Pons (tissue), 1 donor: ENCODE results near the gene RNF138.
"Not testable (repeated sequence)": the region's sequence is repeated elsewhere in the genome, so short reads cannot be mapped to it uniquely, and the experiment has no call there.

Experiments used
- DNase-seq: peaks from one replicate; pipeline ENCODE4 v3.0.0-alpha.2; 2016; ENCODE audit warnings: low spot score

Gene RNF138

DNA sequence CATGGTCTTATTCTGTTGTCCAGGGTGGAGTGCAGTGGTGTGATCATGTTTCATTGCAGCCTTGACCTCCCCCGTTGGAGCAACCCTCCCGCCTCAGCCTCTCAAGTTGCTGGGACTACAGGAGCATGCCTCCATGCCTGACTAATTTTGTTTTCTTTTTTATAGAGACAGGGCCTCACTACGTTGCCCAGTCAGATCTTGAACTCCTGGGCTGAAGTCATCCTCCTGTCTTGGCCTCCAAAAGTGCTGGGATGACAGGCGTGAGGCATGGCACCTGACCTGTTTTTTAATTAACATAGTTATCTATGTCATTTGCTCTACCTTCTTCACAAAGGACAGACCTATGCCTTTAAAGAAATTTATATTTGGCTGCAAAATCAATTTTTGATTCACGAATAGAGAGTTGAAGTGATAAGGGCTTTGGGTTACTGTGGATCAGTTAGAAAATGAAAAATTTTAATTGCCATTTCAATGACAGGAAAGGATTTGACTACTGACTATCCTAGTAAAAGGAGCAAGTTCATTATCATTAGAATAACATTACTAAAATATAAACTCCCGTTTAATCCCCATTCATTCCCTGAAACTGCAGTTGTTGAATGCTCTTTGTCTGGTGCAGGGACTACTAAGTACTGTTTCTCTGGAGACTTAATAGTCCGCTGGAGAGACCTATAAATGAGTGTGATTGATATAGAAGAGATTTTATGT, 3.7 kb downstream of the RNF138 start:
- DNase-seq: no peak

DNA sequence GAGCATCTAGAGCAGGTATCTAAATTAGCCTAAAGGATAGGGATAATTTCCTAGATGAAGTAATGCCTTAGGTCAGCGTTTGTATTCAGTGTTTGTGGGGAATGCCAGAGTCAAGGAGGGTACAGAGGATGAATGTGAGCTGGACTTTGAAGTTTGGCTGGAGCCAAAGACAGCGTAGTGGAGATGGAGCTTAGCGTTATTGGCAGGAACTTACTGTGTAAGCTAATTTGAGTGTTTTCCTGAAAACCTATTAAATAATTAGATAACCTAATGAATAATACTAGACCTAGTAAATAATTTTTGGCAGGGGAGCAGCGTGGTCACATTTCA, 4.2 kb downstream of the RNF138 start:
- DNase-seq: no peak

DNA sequence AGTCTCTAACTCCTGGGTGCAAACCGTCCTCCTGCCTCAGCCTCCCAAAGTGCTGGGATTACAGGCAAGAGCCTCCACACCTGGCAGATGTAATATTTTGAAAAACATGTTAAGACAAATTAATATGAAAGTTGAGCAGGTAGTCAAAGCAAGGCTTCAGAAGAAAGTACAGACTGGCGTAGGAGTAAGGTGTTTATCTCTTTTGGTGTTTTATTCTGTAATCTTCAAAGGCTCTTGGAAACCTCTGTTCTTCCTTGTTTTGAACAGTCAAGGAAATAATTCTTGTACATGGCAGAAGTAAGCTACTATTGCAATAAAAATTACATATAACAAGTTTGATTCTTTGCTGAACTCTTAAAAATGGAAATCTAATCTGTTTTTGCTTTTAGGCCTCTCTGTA, 5.3 kb downstream of the RNF138 start:
- DNase-seq: no peak

DNA sequence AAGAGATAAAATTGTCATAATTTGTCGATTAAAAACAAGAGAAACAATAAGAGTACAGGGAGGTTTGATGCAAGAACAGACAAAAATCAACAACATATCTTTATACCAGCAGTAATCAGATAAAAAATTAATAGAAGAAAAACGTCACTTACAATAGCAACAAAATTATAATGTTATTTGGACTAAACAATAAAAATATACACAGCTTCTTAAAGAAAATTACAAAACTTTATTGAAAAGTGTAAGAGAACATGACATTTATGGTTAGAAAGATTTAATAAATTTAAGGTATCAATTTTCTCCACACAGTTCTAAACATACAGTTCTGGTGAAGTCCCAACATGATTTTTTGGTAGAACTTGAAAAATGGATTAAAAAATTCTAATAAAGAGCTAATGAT, 12.8 kb downstream of the RNF138 start:
- no peak for DNase-seq

DNA sequence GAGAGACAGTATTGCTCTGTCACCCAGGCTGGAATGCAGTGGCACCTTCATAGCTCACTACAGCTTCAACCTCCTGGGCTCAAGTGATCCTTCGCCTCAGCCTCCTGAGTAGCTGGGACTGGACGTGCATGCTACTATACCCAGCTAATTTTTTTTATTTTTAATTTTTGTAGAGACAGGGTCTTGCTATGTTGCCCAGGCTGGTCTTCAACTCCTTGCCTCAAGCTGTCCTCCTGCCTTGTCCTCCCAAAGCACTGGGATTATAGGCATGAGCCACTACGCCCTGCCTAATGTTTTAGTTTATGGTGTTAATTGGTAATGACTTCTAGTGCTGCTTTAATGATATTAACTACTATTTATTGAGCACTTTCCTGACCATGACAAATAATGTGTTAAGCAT, 18.3 kb downstream of the RNF138 start:
- DNase-seq: no peak

DNA sequence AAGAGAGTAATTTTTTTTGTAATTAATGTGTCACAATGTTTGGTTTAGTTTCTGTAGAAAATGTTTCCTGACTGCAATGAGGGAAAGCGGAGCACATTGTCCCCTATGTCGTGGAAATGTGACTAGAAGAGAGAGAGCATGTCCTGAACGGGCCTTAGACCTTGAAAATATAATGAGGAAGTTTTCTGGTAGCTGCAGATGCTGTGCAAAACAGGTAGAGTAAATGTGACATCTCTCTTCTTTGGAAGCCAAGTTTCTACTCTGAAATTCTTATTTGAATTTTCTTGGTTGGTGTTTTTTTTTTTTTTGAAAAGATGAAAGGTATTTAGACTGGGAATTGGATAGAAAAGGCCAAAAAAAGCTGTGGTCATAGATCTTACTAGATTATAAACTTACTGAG, 20.0 kb downstream of the RNF138 start:
- no peak for DNase-seq

DNA sequence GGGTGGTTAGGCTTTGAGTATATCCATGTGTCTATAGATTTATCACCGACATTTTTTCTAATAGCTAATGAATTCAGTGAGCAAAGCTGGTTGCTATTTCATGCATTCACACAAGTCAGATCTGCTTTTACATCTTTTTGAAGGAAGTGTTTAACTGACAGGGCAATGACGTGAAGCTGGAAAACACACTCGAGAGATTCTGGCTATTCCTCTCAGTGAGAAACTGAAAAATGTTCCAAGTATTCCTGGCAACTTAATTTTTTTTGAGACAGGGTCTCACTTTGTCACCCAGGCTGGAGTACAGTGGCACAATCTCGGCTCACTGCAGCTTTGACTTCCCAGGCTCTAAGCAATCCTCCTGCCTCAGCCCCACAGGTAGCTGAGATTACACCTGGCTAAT, 21.2 kb downstream of the RNF138 start:
- no peak for DNase-seq

DNA sequence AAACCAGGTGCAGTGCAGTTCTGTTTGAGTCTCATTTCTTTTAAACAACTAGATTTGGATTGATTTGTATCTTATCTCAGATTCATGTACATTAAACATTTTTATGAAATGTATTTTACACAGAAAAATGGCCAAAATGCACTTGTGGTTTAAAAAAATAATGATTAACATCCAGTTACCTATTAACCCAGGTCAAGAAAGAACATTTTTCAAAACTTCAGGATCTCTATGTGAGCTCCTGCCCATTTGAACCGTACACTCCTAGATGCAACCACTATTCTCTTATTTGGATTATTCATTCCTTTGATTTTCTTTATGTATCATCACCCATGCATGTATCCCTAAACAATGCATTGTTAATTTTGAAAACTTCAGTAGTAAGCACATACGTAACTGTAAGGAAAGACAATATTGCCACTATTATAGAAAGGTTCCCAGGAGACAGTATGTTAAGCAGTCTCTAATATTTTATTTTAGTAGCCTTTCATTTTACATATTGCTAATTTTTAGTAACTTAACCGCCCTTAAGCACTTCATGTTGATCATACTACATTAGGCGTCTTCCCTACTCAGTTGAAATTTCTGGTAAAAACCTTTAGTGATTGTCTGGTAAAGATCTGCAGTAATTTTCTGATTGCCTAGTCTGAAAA, 22.7 kb downstream of the RNF138 start:
- no peak for DNase-seq

DNA sequence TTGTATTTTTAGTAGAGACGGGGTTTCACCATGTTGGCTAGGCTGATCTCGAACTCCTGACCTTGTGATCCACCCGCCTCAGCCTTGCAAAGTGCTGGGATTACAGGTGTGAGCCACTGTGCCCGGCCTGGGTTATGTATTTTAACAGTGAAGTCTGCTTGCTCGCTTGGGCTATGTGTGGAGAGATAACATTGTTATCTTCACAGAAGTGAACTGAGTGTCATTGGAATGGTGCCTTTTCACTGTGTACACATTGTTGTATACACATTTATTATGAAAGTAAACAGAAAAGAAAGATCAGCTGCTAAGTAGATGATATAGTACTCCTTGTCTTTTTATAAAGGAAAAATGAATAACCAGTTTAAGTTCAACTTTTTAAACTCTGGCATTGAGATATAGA, 30.4 kb downstream of the RNF138 start:
- DNase-seq: no peak

DNA sequence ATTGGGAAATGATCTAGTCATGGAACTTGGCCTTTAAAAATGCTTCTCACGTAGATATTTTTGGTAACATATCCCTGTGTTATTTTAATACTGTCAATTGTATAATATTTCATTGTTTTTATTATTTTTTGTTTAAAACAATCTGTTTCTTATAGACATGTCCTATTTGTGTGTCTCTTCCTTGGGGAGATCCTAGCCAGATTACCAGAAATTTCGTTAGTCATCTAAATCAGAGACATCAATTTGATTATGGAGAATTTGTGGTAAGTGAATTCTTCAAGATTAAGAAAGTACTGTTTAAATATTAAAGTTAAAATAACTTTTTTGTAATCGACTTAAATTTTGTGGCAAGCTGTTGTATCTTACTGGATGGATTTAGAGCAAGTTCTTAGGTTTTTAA, 34.9 kb downstream of the RNF138 start:
- no peak for DNase-seq

DNA sequence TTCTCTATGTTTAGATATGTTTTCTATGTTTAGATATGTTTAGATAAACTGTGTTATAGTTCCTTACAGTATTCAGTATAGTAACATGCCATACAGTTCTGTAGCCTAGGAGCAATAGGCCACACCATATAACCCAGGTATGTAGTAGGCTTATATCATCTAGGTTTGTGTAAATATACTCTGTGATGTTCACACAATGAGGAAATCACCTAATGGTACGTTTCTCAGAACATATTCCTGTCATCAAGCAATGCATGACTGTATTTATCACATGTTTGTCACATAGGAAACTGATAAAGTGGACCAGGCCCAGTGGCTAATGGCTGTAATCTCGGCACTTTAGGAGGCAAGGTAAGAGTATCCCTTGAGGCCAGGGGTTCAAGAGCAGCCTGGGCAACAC, 44.0 kb downstream of the RNF138 start:
- no peak for DNase-seq

DNA sequence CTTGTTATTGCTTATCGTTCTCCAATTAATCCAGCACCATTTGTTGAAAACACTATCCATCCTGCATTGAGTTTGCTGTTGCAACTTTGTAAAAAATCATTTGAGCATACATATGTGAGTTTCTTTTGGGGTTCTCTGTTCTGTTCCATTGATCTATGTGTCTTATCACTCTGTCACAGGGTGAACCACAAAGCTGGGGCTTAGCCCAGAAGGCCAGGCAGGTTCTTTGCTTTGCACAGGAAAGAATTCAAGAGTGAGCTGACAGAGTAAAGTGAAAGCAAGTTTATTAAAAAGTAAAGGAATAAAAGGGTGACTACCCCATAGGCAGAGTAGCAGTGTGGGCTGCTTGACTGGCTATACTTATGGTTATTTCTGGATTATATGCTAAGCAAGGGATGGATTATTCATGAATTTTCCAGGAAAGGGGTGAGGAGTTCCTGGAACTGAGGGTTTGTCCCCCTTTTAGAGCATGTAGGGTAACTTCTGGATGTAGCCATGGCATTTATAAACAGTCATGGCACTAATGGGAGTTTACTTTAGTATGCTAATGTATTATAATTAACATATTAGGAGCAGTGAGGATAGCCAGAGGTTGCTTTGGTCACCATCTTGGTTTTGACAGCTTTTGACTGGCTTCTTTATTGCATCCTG, 46.8 kb downstream of the RNF138 start:
- DNase-seq: no peak

DNA sequence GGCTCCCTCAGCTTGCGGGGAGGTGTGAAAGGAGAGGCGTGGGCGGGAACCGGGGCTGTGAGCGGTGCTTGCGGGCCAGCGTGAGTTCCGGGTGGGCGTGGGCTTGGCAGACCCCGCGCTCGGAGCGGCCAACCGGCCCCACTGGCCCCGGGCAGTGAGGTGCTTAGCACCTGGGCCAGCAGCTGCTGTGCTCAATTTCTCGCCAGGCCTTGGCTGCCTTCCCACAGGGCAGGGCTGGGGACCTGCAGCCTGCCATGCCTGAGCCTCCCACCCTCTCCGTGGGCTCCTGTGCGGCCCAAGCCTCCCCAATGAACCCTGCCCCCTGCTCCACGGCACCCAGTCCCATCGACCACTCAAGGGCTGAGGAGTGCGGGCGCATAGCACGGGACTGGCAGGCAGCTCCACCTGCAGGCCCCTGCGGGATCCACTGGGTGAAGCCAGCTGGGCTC, 48.2 kb downstream of the RNF138 start:
- DNase-seq: no peak

DNA sequence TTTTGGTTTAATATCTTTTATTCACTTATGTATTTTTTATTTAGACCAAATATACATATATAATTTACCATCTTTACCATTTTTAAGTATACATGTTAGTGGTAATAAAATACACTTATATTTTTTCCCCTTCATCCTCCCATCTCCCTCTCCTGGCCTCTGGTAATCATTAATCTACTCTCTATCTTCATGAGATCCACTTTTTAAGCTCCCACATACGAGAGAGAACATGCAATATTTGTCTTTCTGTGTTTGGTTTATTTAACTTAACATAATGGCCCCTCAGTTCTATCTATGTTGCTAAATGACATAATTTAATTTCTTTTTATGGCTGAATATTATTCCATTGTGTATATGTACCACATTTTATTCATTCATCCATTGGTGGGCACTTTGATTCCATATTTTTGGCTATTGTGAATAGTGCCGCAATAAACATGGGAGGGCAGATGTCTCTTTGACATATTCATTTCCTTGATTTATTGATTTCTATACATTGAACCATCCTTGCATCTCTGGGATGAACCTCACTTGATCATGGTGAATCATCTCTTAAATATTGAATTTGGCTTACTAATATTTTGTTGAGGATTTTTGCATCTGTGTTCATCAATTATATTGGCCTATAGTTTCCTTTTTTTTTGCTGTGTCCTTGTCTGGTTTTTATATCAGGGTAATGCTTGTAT, 56.7 kb downstream of the RNF138 start:
- DNase-seq: no peak

DNA sequence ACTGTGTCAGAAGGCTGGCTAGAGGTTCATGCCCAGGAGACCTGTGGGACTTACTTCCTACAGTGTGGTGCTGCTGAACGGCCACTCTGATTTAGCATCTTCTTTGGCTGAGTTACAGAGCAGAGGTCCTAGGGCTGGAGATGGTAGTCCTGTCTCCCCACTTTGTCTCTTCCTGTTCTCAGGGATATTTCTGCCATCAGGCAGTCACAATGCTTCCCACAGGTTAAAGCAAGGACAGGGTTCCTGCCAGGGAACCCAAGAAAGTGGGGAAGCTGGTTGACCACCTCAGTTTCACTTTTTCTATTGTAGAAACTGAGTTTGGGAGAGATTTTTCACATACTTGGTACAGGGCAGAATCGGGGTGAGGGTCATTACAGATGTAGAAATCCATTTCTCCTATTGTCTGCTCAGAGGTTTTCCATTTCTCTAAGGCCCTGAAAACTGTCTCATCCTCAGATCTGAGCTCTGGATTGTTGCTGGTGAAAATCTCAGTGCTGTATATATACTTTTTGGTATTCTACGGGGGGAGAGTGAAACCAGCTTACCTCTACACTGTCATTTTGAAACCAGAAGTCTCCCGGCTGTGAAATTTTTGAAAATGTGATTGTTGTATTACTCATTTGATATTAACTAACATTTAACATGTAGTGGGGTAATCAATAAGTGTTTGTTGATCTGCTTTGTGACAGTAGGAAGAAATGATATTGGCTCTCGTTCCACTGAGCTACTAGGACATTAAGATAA, 61.2 kb downstream of the RNF138 start:
- no peak for DNase-seq

DNA sequence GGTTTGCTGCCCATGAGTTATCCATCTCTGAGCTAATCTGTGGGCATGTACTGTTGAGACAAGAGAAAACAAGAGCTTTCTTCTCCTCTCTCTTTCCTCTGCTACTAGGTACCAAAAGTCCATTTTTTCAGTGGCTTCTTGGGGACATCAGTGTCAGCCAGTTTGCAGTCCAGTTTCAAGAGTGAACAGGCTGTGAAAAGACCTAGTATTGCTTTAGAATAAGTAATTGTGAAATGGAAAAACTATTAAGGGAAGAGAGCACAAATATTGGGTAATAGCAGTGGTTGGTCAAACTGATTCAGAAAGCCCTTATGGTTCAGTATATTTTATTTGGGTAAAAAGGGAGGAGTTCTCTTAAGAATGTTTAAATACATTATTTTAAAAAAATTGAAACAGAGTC, 65.2 kb downstream of the RNF138 start:
- DNase-seq: no peak

DNA sequence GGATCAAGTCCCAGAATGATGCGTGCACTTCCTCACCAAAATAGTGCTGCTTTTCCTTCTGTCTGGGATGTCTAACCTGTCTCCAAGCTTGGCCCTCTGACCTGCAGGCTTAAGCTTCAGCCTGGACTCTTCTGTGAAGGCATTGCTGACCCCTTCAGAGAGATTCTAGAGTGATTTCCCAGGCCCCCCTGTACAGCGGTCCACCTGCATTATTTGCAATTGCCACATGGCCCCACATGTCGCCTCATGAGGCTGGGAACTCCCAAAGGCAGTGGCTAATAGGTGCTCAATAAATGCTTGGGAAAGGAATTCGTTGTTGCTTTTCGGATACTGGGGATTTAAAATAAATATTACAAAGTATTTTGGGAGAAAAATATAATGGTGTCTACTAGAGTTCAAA, 65.9 kb downstream of the RNF138 start:
- no peak for DNase-seq

DNA sequence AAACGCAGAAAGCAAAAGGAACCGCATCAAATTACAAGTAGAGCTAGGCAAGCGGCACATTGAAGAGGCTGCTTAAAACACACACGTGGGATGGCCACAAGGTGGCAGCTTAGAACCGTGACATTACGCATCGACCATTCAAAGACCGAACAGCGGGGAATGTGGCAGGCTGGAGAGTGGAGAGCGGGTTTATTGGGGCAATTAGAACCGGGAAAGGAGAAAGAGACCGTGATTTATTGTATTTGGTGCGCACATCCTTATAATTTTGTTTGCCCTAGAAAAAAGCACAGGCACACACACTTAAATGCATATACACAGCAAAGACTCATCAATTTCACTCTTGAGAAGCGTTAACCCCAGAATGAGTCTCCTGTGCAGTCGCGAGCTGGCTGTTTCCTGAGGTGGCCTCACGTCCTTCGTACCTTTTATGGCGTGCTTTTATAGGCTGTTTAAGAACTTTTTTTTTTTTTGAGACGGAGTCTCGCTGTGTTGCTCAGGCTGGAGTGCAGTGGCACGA, 66.5 kb downstream of the RNF138 start:
- DNase-seq: peak; percentile 94

DNA sequence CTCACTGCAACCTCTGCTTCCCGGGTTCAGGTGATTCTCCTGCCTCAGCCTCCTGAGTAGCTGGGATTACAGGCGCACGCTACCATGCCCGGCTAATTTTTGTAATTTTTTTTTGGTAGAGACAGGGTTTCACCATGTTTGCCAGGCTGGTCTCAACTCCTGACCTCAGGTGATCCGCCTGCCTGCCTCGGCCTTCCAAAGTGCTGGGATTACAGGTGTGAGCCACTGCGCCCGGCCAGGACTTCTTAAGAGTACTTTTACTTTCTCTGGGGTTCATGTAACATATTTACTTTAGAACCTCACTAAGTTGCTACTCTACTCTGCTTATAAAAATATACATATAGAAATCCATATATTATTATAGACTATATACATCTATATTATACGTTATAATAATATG, 67.0 kb downstream of the RNF138 start:
- not testable (repeated sequence) for DNase-seq

DNA sequence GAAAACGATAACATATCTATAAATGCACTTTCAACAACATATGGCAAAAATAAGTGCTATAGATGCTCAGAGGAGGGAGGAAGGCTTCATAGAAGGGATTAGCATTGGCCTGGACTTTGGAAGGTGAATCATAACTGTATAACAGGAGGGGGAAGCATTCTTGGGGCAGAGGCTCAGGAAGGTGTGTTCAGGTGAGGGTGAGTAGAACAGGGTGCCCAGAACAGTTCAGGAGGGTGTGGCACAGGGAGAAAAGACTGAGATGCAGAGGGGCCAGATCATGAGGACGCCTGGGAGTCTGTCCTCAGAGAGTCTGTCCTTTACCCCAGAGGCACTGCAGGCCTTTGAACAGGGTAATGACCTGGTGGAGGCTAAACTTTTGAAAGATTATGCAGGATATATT, 68.9 kb downstream of the RNF138 start:
- no peak for DNase-seq

DNA sequence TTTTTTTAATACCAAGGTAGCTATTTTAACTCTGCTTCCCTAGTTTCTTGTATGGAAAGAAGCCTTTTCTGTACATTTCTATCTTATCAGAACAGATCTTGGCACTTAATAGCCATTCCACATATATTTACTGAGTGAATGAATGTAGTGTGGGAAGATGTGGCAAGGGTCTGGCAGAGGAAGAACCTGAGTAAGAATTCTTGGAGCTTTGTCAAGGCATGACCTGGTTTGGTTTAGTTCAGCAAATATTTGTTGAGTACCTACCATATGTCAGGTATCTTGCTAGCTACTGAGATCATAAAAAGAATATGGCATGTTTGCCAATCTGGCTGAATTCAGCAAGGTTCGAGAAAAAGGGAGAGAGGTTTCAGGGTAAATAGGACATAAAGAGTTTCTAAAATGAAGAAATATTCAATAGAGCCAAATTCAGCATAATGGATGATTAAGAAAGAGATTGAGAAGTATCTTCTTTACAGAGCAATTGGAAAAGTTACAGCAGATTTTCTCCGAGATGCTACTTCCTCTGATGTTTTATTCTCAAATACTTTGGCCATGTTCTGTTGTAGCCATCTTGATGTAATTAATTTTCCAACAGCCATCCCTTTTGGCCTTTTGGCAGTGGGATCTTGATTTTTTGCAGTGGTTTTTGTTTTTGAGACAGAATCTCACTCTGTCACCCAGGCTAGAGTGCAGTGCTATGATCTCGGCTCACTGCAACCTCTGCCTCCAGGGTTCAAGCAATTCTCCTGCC, 76.5 kb downstream of the RNF138 start:
- no peak for DNase-seq
